Heart right ventricle (tissue), 16 donors: ENCODE data around the gene DLD. TPM values are rescaled to one million over a fixed set of nuclear protein-coding genes. Genes with fewer than 3 reads are reported as not detected.
A peak's percentile ranks its signal among the peaks of the same experiment; 100 is the strongest.
"Not testable (repeated sequence)": the region's sequence is repeated elsewhere in the genome, so short reads cannot be mapped to it uniquely, and the experiment has no call there.

Experiments
- ATAC-seq, 8 donors: fragments of 200-7000 bp; cut with Tn5 transposase; one replicate each; pipeline ENCODE4 v1.9.1; 2020; ENCODE audit warnings: mild to moderate bottlenecking in 8 of 8, moderate library complexity in 8 of 8, moderate number of reproducible peaks in 1 of 8
- DNase-seq, 2 donors: peaks; one replicate each; pipeline ENCODE4 v3.0.0-alpha.2; 2020
- H3K27ac ChIP-seq, 10 donors: fragments of 200-600 bp; sonication (generic) in 2 of 10; one replicate each; pipeline versions ENCODE4 v1.5.0 to v1.8.0; 2020 to 2022; ENCODE audit warnings: mild to moderate bottlenecking in 3 of 10
- H3K27me3 ChIP-seq, 7 donors: fragments of 200-600 bp; one replicate each; pipeline ENCODE4 v1.8.0; 2021 to 2022; ENCODE audit warnings: mild to moderate bottlenecking in 2 of 7
- H3K36me3 ChIP-seq, 9 donors: fragments of 200-600 bp; sonication (generic) in 1 of 9; one replicate each; pipeline versions ENCODE4 v1.5.0 to v1.8.0; 2020 to 2022; ENCODE audit warnings: mild to moderate bottlenecking in 2 of 9
- H3K4me1 ChIP-seq, 9 donors: fragments of 200-600 bp; sonication (generic) in 1 of 9; one replicate each; pipeline versions ENCODE4 v1.5.0 to v1.8.0; 2020 to 2022; ENCODE audit warnings: mild to moderate bottlenecking in 4 of 9
- H3K4me3 ChIP-seq, 10 donors: fragments of 200-600 bp; sonication (generic) in 2 of 10; one replicate each; pipeline versions ENCODE4 v1.5.0 to v1.8.0; 2020 to 2022; ENCODE audit warnings: mild to moderate bottlenecking in 7 of 10, moderate library complexity in 2 of 10
- H3K9me3 ChIP-seq, 11 donors: fragments of 200-600 bp in 10 of 11; sonication (generic) in 2 of 11; one replicate each; pipeline versions ENCODE4 v1.5.0 to v1.8.0; 2013 to 2022; ENCODE audit warnings: mild to moderate bottlenecking in 2 of 11, control low read depth in 1 of 11, moderate library complexity in 1 of 11
- WGBS, 2 donors: extraction: QIAGEN DNeasy Blood & Tissue Kit; methylation state at CpG; one replicate each; pipeline ENCODE4 v1.1.7; 2013; ENCODE audit warnings: inconsistent platforms in 1 of 2; 5-methylcytosine and 5-hydroxymethylcytosine counted together
- intact Hi-C, 10 donors: fragments of 100-400 bp; cut with DNase I; formaldehyde crosslinking; loops; one replicate each; pipeline versions ENCODE4 v1.11.1 to v1.14.2; 2022
- polyA plus RNA-seq, 2 donors: library from polyadenylated mRNA; stranded (reverse); fragments of 200-250 nt; gene quantifications; one replicate each; pipeline ENCODE4 v1.2.3, GENCODE V29; 2013
- total RNA-seq, 10 donors: library from RNA; stranded (reverse); fragmentation: NEBNext Ultra II Directional in 3 of 10; extraction: Animal tissue kit (Norgen Biotek cat#: 25700) in 3 of 10; gene quantifications; one replicate each; pipeline versions ENCODE4 v1.2.1 to v1.2.4, GENCODE V29; 2021 to 2023
- TF ChIP-seq, protein P1 (sequence below), 9 donors: fragments of 200-600 bp; sonication (generic) in 2 of 9; IDR thresholded peaks; one replicate each; pipeline versions ENCODE4 v1.5.0 to v1.8.0; 2021 to 2022; ENCODE audit warnings: antibody characterized with exemption in 9 of 9, mild to moderate bottlenecking in 5 of 9, moderate library complexity in 1 of 9
- donor health status: Arrhythmogenic right ventricular cardiomyopathy.
- donor health status: ischemic (EF 13 %, LVEDD 7.1; RV severe dilation, severe dysfunction).
- donor health status: healthy with polysubstance abuse.
- donor health status: DM: no; HTN: yes; CAD: no.
- donor health status: DM: no; HTN: no; CAD: no.
- donor health status: ischemic (EF 25% LVEDD 6.9; RV normal size, moderate dysfunction).
- donor health status: ischemic (EF 25% LVEDD 5.7; RV mildly dilated, moderate dysfunction).
- donor health status: healthy.
- donor health status: DM: yes; HTN: yes; CAD: no.
- donor health status: Ischemic cardiomyopathy.
- donor health status: ischemic (EF 35%, LVEDD 5.7; RV mildly dilated, moderate dysfunction).
- donor health status: nonischemic (EF 11% LVEDD 7.7; RV severe dilation, severe dysfunction).
- donor health status: DM: yes; HTN: yes; CAD: no.
- donor health status: PGD.
- donor health status: ischemic (EF 29% LVEDD 5.4; RV normal size, mild dysfunction).
- donor health status: nonischemic (EF 23%, LVEDD 6.1; RV moderate dilation, normal function).

Gene DLD
- total and polyA plus RNA-seq, 12 donors: 41.6 to 402 (median 341) TPM

DNA sequence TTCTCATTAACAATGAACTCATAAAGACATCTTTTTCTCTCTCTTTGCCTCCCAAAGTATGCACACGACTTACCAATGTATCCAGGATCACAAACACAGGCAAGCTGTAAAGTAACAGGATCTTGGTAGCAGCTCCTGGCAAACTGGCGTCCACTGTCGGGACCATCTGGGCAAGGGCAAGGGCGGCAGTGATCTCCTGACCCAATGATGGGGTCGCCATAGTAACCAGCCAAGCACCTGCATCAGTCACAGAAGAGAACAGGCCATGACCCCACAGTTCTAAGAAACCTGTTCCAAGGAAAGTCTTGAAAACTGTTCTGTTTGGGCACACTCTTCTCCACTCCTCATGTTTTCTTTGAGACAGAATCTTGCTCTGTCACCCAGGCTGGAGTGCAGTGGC is 64.4 kb downstream of the DLD start:
- TF ChIP-seq, protein P1, sequence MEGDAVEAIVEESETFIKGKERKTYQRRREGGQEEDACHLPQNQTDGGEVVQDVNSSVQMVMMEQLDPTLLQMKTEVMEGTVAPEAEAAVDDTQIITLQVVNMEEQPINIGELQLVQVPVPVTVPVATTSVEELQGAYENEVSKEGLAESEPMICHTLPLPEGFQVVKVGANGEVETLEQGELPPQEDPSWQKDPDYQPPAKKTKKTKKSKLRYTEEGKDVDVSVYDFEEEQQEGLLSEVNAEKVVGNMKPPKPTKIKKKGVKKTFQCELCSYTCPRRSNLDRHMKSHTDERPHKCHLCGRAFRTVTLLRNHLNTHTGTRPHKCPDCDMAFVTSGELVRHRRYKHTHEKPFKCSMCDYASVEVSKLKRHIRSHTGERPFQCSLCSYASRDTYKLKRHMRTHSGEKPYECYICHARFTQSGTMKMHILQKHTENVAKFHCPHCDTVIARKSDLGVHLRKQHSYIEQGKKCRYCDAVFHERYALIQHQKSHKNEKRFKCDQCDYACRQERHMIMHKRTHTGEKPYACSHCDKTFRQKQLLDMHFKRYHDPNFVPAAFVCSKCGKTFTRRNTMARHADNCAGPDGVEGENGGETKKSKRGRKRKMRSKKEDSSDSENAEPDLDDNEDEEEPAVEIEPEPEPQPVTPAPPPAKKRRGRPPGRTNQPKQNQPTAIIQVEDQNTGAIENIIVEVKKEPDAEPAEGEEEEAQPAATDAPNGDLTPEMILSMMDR (IDR thresholded peaks at IDR 0.05): no peak
- H3K27me3 ChIP-seq: no peaks in the 10 kb centered on the region
- peaks cover 0 to 36% (median 16%) of the 10 kb centered on the region in 9 donors for H3K4me1 ChIP-seq
- ATAC-seq (no peak), DNase-seq (no peak)
- H3K27ac ChIP-seq: no peak overlapping the region
- no peak overlapping the region for H3K4me3 ChIP-seq
- intact Hi-C loops: no loop called here
- H3K36me3 ChIP-seq: peaks cover 0 to 100% (median 67%) of the 10 kb centered on the region in 9 donors
- no peaks in the 10 kb centered on the region for H3K9me3 ChIP-seq
- WGBS, 2 donors: 92 to 98% methylated on average over 5 of the region's 5 CpGs

DNA sequence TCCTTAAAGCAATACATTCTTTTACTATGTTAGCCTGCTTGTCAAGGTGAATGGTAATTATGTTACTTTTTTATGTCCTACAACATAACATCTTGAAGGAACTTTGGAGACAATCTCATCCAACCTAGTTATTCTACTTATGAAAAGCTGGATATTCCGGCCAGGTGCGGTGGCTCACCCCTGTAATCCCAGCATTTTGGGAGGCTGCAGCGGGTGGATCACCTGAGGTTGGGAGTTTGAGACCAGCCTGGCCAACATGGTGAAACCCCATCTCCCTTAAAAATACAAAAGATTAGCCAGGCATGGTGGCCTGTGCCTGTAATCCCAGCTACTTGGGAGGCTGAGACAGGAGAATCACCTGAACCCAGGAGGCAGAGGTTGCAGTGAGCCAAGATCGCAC is 66.0 kb downstream of the DLD start:
- WGBS, 2 donors: 97 to 98% methylated on average over 4 of the region's 4 CpGs
- DNase-seq, H3K27me3 ChIP-seq, ATAC-seq, H3K4me3 ChIP-seq, intact Hi-C loops, H3K9me3 ChIP-seq: not testable (repeated sequence)
- H3K36me3 ChIP-seq: peaks cover 0 to 100% (median 65%) of the 10 kb centered on the region in 9 donors
- H3K27ac ChIP-seq: peak overlapping the region in 2 of 10 donors; percentile 20 to 30
- peaks cover 0 to 50% (median 22%) of the 10 kb centered on the region in 9 donors for H3K4me1 ChIP-seq

DNA sequence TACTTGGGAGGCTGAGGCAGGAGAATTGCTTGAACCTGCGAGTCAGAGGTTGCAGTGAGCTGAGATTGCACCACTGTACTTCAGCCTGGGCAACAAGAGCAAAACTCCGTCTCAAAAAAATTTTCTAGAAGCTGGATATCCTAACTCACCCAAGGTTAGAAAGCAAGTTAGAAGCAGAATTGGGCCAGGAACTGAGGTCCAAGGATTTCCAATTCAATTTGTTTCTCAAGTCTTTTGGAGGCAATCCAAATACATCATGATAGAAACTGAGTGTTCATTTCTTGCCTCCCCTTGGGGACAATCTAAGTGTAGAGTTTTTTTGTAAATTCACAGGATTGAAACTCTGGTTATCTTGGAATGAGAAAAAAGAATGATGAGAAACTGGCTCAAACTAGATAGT is 66.5 kb downstream of the DLD start:
- intact Hi-C loops: no loop called here
- WGBS, 2 donors: 70 to 84% methylated on average over 2 of the region's 2 CpGs
- peak in 5 of 8 donors; percentile 27 to 61 (median 45) for ATAC-seq
- TF ChIP-seq, protein P1 (IDR thresholded peaks at IDR 0.05): no peak
- no peak for DNase-seq
- Histone ChIP-seq H3K4me3 (no peak overlapping the region), H3K4me1 (peaks cover 0 to 48% (median 26%) of the 10 kb centered on the region in 9 donors), H3K27me3 (no peaks in the 10 kb centered on the region), H3K36me3 (peaks cover 0 to 100% (median 60%) of the 10 kb centered on the region in 9 donors), H3K9me3 (no peaks in the 10 kb centered on the region), H3K27ac (peak overlapping the region in 5 of 10 donors; percentile 19 to 43 (median 30))

DNA sequence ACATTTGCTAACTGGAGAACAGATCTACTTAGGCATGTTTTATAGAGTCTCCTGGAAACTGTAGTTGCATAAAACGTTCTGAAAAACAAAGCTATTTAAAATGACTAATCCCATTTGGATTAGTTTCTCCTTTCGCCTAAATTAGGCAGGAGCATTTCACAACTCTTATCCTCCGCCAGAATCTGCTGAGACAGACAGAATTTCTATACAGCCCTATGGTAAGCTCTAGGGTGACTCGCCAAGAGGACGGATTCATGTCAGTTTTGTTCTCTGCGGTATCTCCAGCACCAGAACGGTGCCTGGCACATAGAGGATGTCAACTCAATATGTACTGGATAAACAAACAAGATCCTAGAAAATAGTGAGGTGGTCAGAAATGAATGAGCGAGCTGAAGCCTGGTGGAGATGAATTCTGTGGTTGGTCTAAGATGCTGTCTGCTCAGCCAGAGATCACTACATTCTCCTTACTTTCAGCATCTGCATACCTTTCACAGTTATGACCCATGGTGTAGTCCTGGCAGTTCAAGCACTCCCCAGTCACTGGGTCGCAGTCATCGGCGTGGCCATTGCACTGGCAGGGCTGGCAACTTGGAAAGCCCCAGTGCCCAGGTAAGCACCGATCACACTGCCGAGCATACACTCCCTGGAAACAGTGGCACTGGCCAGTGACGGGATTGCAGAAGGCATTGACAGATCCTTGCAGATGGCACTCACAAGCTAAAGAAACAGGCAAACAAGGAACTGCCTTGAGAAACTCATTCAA is 68.0 kb downstream of the DLD start:
- TF ChIP-seq, protein P1 (IDR thresholded peaks at IDR 0.05): no peak
- DNase-seq (no peak), ATAC-seq (peak in 5 of 8 donors; percentile 18 to 62 (median 32))
- intact Hi-C loops: no loop called here
- Histone ChIP-seq H3K4me3 (no peak overlapping the region), H3K27me3 (no peaks in the 10 kb centered on the region), H3K27ac (peak overlapping the region in 4 of 10 donors; percentile 19 to 43 (median 32)), H3K36me3 (peaks cover 0 to 100% (median 55%) of the 10 kb centered on the region in 9 donors), H3K9me3 (no peaks in the 10 kb centered on the region), H3K4me1 (peaks cover 0 to 42% (median 26%) of the 10 kb centered on the region in 9 donors)
- WGBS, 2 donors: 84% methylated on average over 14 of the region's 14 CpGs

DNA sequence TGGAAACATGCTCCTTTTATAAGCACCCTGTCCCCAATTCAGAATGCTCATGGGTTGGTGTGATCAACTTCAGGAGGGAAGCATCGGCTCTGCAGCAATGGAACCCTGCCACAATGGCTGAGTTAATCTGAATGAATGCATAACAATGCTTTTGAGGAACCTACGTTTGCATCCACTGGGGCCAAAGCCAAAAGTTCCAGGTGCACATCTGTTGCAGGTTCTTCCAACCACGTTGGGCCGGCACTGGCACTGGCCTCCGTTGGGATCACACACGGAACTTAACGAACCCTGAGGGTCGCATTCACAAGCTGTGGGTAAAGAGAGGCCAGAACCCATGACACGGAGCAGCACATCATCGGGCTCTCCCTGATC is 68.5 kb downstream of the DLD start:
- H3K27me3 ChIP-seq: no peaks in the 10 kb centered on the region
- TF ChIP-seq, protein P1 (IDR thresholded peaks at IDR 0.05): no peak
- DNase-seq (no peak), ATAC-seq (no peak)
- H3K36me3 ChIP-seq: peaks cover 0 to 100% (median 55%) of the 10 kb centered on the region in 9 donors
- intact Hi-C loops: no loop called here
- H3K4me1 ChIP-seq: peaks cover 0 to 42% (median 26%) of the 10 kb centered on the region in 9 donors
- peak overlapping the region in 2 of 10 donors; percentile 14 to 18 for H3K27ac ChIP-seq
- H3K9me3 ChIP-seq: no peaks in the 10 kb centered on the region
- H3K4me3 ChIP-seq: no peak overlapping the region
- WGBS, 2 donors: 81 to 87% methylated on average over 10 of the region's 10 CpGs
